HG03066 (cell line): ENCODE data around the gene PPP1R16B.
A peak's percentile ranks its signal among the peaks of the same experiment; 100 is the strongest.

Source experiments
- ATAC-seq: cut with Tn5 transposase; IDR thresholded peaks from one replicate; pipeline ENCODE4 v1.9.1; 2021; ENCODE audit warnings: low read depth; ENCODE audit not compliant: unreplicated experiment

Gene PPP1R16B

DNA sequence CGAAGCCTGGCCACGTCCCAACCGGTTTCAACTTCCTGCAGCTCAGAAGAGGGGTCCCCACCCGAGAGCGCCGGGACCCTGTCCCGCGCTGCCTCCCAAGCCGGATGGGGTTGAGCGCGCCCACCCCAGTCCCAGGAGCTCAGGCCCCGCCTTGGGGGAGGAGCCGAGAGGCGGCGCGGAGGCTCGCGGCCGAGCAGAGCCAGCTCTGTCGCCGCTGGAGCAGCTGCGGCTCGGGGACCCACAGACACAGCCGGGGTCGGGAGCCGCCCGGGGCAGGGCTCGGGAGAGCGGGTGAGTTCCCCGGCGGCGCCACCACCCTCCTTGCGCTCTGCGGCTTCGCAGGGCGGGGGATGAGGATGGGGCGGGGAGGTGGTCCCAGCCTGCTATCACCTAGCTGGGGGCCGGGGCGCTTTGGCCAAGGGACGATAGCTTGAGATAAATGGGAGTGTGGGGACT lies at the start of gene PPP1R16B:
TSS of gene PPP1R16B (plus strand) at position 196 of the 456 bp plus-strand sequence. CDS start 30,229 bp downstream, outside the sequence.
- ATAC-seq, result peak; percentile 52

DNA sequence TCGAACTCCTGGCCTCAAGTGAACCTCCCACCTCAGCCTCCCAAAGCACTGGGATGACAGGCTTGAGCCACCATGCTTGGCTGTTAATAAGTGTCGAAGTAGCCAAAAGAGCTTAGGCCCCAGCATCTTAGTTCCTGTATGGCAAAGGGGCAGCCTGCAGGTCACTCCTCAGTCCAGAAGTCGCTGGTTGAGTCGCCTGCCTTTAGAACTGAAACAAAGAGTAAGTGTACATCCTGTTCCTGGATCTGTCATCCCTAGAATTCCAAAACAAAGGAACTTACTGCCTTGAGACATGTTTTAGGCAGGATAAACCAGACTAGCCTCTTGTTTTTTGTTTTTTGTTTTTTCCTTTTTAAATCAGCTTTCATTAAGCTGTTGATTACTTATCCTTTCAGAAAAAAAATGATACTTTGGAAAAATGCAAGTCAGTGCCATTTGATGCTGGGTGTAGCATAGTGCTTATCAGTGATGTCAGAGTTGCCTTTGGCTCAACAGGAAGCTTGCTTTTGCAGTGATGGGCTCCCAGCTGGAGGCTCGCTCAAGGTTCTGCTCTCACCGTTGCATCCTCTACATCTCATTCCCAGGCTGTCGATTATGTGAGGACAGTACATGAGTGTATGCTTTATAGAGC lies 48.2 kb upstream of the PPP1R16B start:
- ATAC-seq, result no peak

DNA sequence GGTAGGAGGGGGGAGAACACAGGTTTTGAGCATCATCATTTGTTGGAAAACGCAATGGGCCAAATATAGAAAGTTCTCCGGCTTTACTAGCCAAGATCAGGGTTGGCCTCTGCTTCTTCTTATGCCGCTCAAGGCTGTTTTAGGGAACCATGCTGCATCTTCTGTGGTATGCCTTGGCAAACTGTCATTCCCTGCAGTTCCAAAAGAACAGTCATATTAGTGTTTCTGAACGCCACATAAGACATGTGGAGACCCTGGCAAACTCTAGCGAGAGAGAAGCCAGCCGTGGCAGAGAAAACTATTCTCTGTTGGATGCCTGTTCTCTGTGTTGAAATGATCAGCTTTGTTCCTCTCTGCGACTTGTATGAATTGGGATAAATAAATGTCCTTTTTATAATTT lies 46.4 kb upstream of the PPP1R16B start:
- ATAC-seq, result no peak

DNA sequence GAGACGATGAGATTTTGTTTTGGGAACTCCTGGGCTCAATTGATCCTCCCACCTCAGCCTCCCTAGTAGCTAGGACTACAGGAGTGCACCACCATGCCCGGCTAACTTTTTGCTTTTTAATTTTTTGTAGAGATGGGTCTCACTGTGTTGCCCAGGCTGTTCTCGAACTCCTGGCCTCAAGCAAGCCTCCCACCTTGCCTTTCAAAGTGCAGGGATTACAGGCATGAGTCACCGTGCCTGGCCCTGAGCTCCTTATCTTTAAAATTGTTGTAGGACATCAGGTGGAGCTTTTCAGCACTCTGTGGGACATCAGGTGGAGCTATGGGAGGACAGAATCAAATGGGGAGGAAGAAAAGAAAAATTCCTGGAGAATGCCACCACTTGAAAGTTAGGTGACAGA lies 44.5 kb upstream of the PPP1R16B start:
- ATAC-seq, result no peak

DNA sequence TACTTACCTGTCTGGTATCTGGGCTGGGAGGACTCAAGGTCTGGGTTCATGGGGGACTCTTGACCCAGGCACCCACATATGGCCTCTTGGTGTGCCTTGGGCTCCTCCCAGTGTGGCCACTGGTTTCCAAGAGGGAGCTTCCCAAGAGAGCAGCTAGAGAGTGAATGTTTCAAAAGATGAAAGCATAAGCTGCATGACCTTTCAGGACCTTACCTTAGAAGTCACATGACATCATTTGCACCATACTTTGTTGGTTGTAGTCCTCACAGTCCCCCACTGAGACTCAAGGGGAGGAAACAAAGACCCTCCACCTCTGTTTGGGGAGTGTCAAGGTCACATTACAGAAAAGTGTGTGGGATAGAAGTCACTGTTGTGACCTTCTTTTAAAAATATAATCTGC lies 43.3 kb upstream of the PPP1R16B start:
- ATAC-seq, result no peak

DNA sequence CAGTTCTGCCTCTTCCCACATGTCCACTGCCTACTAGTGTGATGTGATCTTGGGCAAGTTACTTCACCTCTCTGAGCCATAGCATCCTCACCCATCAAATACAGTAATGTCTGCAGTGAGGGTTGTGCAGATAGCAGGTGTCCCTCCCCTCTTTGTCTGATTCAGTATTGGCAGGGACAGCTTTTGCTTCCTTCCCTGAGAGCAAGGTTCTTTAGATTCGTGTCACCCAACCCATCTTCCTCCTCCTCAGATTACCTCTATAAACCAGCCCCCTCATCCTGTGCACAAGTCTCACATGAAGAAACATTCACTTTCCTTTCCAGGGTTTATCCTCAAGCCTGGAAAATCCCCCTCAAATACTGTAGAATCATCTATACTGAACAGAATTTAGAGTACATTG lies 41.9 kb upstream of the PPP1R16B start:
- no peak for ATAC-seq

DNA sequence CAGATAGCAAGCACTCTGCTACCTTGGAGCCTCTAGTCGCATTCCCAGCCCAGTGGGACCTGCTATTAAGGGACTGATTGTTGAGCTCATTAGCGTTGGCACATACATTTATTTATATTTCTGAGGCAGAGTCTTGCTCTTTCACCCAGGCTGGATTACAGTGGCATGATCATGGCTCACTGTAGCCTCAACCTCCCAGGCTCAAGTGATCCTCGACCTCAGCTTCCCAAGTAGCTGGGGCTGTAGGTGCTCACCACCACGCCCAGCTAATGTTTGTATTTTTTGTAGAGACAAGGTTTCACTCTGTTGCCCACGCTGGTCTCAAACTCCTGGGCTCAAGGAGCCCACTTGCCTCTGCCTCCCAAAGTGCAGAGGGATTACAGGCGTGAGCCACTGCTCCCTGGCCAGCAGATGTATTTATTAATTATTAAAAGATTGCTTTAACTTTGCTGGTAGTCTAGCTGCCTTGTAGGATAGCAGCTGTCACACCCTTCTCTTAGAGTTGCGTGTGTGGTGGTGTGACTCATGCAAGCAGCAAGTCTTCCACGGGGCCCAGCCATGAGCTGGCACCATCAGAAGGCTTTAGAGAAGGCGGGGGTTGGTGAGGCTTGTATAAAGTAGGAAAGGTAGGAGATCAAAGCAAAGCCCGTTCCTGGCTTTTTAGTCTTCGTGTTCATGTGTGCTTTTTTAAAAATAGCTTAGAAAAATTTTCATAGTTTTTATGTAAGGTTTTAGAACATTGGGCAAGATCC lies 40.8 kb upstream of the PPP1R16B start:
- ATAC-seq, result no peak

DNA sequence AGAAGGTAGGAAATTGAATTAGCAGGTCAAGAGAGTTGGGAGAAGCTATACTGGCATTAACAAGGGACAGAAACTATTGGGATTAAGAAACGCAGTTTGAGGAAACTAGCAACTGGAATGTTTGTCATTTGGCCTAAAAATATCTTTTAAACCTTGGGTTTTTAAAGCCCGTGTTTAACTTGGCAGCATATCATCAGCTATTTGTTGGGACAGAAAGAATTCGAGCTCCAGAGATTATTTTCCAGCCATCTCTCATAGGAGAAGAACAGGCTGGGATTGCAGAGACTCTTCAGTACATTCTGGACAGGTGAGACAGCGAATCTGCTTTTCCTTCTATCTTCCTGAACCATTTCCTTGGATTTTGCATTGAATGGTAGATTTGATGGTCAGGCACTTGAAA lies 39.4 kb upstream of the PPP1R16B start:
- no peak for ATAC-seq

DNA sequence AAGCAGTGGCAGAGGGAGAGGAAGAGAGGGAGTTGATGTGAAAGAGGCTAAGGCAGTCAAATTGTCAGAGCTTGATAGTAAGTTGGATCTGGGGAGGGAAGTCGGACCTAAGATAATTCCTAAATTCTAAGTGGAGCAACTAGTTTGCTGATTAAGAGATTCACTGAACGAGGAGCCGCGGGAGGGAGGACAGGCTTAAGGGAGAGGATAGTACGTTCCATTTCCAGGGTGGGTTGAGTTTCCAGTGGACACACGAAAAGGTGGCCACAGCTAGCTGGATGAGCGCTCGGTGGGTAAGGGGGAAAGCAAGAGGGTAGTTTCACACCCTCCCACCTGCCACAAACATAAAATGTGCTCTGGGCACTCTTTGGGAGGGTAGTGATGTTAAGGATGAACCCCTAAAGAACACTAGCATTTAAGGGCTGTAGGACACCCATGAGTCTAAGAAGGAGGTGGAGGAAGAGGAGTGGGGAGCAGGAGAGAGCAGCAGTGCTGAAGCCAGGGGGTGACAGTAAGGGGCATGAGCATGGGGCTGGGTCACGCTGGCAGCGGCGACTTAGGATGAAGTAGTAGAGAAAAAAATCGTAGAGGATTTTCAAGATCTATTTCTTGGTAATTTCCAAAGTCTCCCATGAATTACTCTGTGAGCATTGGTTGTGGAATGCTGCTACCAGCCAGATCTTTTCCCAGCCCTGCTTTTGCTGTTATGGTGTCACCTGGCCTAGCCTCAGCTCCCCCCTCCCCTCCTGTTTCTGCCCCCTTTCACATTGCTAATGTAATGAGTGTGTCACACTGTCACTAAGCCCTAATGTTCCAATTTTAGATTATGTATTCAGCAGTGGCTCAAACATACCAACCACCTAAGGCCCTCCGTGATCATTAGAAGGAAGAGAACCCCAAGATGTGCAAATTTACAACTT lies 35.9 kb upstream of the PPP1R16B start:
- ATAC-seq, result no peak

DNA sequence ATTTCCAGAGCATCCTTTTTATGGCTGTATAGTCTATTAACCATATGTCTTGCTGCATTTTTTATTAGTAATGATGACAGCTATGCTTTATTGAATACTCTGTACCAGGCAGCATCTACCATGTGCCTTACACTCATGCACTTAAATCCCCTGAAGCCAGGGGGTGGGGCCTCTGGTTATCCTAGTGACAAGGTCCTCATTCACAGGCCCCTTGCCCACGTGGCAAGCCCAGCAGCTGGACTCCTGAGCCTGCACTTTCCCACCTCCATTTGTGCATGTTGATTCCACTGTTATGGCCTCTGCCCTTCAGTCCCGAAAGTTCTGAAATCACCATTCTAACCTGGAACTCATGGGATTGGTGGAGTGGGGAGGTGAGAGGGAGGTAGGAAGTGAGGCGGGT lies 35.0 kb upstream of the PPP1R16B start:
- ATAC-seq, result no peak

DNA sequence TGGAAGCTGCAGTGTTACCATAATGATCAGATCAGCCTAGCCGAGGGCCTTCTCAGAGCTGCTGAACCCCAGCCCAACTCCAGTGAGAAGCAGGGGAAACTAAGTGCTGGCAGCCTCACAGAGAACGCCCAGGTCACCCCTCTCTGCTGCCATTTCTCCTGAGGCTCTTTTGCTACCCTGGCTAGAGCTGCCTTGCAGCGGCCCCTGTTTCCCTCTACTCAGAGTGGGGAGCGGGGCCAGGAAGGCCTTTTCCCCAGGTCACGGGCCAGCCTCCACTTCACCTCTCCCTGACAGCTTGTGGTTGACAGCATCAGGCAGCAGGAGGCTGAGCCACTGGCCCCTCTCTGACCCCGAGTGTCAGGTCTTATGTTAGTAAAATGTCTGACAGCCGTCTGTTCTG lies 34.5 kb upstream of the PPP1R16B start:
- ATAC-seq, result no peak

DNA sequence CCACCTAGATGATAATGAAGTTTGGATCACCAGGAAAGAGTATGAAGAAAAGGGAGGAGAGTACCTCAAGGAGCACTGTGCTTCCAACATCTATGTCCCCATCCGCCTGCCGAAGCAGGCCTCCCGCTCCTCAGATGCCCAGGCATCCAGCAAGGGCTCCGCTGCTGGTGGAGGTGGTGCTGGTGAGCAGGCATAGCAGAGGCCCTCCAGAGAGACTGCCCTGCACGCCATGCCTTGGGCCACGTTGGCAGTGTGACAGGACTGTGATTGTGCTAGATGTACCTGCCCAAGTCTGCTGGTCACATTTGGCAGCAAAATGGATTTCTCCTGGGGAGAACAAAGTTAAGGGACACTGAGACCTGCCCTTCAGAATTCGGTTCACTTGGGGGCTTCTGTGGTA lies 33.9 kb upstream of the PPP1R16B start:
- ATAC-seq, result no peak

DNA sequence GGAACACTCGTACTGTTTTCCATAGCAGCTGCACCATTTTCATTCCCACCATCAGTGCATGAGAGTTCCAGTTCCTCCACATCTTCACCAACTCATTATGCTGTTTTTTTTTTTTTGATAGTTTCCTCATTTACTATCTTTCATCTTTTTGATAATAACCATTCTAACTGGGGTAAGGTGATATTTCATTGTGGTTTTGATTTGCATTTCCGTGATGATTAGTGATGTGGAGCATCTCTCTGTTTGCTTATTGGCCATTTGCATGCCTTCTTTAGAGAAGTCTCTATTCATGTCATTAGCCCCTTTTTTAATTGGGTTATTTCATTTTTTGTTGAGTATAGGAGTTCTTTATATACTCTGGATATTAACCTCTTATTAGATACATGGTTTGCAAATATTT lies 31.3 kb upstream of the PPP1R16B start:
- no peak for ATAC-seq

DNA sequence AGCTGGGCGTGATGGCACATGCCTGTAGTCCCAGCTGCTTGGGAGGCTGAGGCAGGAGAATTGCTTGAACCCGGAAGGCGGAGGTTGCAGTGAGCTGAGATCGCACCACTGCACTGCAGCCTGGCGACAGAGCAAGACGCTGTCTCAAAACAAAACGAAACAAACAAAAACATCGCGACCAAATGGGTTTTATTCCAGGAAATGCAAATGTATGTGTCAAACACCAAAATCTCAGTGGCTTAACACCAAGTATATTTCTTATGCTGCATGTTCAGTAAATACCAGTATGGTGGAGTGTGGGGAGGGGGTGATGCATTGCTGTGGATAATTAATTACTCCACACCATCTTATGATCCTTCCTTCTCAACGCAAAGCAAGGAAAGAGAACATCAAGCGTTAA lies 29.1 kb upstream of the PPP1R16B start:
- ATAC-seq, result no peak

DNA sequence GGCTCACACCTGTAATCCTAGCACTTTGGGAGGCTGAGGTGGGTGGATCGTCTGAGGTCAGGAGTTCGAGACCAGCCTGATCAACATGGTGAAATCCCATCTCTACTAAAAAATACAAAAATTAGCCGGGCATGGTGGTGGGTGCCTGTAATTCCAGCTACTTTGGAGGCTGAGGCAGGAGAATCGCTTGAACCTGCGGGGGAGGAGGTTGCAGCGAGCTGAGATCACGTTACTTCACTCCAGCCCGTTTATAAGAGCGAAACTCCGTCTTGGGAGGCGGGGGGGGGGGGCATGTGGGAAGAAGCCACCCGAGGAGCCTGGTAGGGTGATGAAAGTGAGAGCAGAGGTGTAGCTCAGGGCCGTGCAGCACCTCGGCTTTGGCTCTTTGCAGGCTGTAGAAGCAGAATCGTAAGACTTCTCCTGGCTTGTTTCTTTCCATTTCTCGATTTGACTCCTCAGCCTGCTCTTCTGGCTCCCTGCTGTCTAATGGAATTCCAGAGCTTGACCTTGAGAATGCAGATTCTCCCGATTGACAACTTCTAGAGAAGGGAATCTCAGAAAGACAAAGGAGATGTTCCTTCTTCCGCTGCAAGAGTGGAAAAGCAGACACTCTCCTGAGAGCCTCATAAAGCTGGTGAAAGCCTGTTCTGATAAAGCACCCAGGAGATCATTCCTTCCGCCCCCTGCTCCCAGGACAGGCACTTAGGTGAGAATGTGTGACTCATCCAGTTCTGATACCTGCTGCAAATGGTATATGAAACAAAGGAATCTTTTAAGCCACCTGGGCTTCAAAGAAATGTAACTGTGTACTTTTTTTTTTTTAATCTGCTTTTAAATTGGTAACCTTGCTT lies 26.0 kb upstream of the PPP1R16B start:
- ATAC-seq, result no peak

DNA sequence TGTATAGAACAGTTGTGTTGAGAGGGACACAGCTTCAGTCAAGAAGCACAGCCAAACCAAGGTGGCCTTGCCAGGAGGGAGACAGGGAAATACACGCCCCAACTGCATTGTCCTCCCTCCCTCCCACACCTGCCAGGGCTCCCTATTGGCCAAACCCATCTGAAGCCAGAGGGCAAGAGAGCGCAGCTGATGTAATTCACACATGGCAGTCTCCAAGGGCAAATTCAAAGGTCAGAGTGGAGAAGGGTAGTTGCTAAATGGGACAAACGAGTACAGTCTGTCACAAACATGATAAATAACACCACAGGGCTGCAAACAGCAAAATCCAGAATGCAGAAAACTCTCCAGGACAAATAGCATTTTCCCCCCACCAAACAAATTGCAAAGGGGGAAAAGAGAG lies 23.2 kb upstream of the PPP1R16B start:
- no peak for ATAC-seq

DNA sequence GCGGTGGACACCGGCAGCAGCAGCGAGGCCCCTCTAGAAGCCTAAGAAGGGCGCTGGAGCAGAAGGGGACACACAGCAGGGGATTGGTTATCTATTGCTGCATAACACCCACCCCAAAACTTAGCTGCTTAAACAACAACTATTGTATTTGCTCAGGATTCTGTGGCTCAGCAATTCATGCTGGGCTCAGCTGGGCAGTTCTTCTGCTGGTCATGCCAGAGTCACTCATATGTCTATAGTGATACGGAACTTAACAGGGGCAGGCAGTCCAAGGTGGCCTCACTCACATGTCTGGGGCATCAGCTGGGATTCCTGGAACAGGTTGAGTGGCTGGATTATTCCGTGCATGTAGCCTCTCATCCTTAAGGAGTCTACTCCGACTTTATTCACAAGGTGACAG lies 17.6 kb upstream of the PPP1R16B start:
- no peak for ATAC-seq

DNA sequence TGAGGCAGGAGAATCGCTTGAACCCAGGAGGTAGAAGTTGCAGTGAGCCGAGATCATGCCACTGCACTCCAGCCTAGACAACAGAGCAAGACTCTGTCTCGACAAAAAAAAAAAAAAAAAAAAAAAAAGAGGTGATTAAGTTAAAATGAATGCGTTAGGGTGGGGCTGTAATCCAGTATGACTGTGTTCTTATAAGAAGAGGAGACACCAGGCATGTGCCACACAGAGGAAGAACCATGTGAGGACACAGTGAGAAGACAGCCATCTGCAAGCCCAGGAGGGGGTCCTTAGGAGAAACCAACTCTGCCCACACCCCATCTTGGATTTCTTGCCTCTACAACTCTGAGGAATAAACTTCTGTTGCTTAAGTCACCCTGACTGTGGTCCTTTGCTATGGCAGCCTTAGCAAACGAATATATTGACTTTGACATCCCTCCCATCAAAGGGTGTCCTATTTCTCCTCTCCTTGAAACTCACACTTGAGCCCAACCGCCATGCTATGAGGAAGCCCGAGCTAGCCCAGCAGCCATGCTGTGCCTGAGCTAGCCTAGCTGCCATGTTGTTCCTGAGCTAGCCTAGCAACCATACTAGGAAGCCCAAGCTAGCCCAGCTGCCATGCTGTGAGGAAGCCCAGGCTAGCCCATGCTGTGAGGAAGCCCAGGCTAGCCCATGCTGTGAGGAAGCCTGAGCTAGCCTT lies 15.8 kb upstream of the PPP1R16B start:
- ATAC-seq, result no peak

DNA sequence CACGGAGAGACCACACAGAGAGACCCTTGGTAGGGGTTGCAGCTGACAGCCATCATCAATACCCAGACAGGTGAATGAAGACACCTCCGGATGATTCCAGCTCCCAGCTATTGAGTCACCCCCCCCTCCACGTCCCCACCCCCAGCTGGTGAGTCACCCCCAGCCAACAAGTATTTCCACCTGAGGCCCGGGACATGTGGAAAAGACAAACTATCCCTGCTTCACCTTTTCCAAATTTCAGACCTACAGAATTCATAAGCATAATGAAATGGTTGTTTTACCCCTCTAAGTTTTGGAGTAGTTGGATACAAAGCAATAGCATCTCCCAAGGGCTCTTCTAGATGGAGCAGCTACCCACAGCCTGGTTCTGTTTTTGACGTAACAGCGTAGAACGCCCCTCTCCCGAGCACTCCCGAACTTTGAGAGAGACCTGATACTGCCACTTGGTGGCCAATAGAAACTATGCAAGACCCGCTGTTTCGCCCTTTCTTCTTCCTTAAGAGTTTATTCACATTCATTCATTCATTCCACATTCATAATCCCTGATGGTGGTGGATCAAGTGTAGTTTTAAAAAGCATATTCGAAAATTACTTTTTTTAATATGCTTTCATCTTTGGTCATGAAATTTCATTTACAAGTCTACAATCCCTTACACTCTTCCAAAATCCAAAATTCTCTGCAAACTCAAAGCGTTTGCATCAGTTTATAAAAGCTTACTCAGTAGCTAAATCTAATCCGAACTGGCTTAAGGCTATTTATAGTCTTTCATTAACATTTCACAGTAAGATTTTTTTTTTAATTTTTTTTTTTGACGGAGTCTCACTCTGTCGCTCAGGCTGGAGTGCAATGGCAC lies 15.1 kb upstream of the PPP1R16B start:
- no peak for ATAC-seq
